Measurements from ENCODE around the gene BUD23. TPM values are rescaled to one million over a fixed set of nuclear protein-coding genes. Genes with fewer than 3 reads are reported as not detected.

Gene BUD23
- total and polyA plus RNA-seq, 2 experiments from 2014 or later = 62.1 to 117 TPM

DNA sequence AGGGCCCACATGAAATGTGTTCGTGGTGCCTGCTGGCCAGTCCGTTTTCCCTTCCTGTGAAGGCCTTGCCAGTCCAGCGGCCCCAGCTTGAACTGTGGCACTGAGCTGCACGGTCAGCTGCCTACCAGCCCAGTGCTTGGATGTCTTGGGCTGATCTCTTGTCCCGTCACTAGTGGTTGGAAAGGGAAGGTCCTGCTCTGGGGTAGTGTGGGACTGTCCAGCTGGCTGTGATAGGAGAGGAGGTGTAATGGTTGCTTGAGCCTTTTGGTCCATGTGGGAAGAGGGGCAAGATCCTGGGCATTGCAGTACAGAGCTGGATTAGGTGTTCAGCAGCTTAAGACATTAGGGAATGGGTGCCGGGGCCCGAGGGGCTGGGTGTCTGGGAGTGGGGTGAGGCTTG lies 15.0 kb downstream of the BUD23 start (continued):
- TF ChIP-seq JUNB (IDR thresholded peaks at IDR 0.05; ENCODE audit: unreplicated experiment) (no peak), NANOG (IDR thresholded peaks at IDR 0.05; ENCODE audit: borderline replicate concordance) (no peak), POLR2AphosphoS5 (IDR thresholded peaks at IDR 0.05; ENCODE audit: low read depth) (no peak), EZH2phosphoT487 (IDR thresholded peaks at IDR 0.05; ENCODE audit: unreplicated experiment) (no peak), STAT1 (IDR thresholded peaks at IDR 0.05; ENCODE audit: unreplicated experiment) (no peak)

DNA sequence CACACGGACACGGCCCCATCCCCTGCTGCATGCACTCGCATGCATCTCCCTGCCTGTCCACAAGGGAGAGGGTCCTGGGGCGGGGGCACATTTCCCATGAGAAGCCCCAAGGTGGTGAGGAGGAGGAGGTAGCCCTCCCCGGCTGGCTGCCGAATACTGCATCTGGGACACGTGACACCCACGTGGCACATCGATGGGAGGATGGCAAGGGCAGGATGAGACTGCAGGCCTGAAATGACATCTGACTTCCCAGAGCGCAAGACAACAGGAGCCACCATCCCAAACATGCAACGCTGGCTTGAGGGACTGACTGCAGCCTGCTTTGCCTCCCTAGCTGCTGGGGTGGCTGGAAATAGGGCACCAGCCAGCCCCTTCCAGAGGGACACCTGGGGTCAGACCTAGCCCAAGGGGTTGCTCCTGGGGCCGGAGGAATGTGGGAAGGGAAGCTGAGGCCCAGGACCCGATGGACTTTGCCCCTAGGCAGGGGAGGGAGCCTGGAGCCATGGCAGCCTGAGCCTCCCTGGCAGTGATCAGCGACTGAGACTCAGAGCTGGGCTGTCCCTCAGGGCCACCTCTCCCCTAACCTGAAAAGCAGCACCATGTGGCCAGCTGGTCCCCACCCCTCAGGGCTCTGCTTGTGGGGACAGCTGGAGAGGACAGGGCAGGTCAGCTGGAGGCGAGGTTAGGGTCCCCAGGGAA lies 16.1 kb downstream of the BUD23 start:
- Histone ChIP-seq H3K4me2 (no peak overlapping the region), H3K27ac (ENCODE audit: low read depth) (no peak overlapping the region), H3F3A (replicated peaks; ENCODE audit: low read depth) (0 out of 2 replicates have a peak, but pooled peaks cover 8% of the 10 kb centered on the region), H3K79me2 (replicated peaks; ENCODE audit: insufficient read depth) (no peaks in the 10 kb centered on the region), H3K36me3 (ENCODE audit: insufficient read depth) (peaks cover 16% of the 10 kb centered on the region), H3K4me3 (no peak overlapping the region), H4K20me1 (replicated peaks; ENCODE audit: insufficient read depth) (peaks cover 8% of the 10 kb centered on the region), H3K4me1 (ENCODE audit: insufficient read depth) (peaks cover 7% of the 10 kb centered on the region), H3K27me3 (ENCODE audit: insufficient read depth) (no peaks in the 10 kb centered on the region), H2AFZ (no peak overlapping the region), H3K9me2 (ENCODE audit: insufficient read depth) (no peaks in the 10 kb centered on the region)
- DNase-seq (ENCODE audit: low spot score) (no peak), ATAC-seq (no peak)
- Mint-ChIP-seq H3K27me3 (ENCODE audit: insufficient read depth, low read depth, poor library complexity) (peaks cover 18% of the 10 kb centered on the region), H3K27ac (no peak overlapping the region), H3K4me3 (no peak overlapping the region), H3K36me3 (ENCODE audit: low read depth) (peaks cover 53% of the 10 kb centered on the region), H3K9me3 (no peaks in the 10 kb centered on the region; the same call in 2 of the 3 replicates), H3K4me1 (peaks cover 22% of the 10 kb centered on the region)
- TF ChIP-seq, protein P1, sequence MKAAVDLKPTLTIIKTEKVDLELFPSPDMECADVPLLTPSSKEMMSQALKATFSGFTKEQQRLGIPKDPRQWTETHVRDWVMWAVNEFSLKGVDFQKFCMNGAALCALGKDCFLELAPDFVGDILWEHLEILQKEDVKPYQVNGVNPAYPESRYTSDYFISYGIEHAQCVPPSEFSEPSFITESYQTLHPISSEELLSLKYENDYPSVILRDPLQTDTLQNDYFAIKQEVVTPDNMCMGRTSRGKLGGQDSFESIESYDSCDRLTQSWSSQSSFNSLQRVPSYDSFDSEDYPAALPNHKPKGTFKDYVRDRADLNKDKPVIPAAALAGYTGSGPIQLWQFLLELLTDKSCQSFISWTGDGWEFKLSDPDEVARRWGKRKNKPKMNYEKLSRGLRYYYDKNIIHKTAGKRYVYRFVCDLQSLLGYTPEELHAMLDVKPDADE (IDR thresholded peaks at IDR 0.05) = no peak
- TF ChIP-seq JUNB (IDR thresholded peaks at IDR 0.05; ENCODE audit: unreplicated experiment) = no peak
- TF ChIP-seq STAT1 (IDR thresholded peaks at IDR 0.05; ENCODE audit: unreplicated experiment) = no peak
- TF ChIP-seq EZH2phosphoT487 (IDR thresholded peaks at IDR 0.05; ENCODE audit: unreplicated experiment) = no peak
- TF ChIP-seq, protein P2, sequence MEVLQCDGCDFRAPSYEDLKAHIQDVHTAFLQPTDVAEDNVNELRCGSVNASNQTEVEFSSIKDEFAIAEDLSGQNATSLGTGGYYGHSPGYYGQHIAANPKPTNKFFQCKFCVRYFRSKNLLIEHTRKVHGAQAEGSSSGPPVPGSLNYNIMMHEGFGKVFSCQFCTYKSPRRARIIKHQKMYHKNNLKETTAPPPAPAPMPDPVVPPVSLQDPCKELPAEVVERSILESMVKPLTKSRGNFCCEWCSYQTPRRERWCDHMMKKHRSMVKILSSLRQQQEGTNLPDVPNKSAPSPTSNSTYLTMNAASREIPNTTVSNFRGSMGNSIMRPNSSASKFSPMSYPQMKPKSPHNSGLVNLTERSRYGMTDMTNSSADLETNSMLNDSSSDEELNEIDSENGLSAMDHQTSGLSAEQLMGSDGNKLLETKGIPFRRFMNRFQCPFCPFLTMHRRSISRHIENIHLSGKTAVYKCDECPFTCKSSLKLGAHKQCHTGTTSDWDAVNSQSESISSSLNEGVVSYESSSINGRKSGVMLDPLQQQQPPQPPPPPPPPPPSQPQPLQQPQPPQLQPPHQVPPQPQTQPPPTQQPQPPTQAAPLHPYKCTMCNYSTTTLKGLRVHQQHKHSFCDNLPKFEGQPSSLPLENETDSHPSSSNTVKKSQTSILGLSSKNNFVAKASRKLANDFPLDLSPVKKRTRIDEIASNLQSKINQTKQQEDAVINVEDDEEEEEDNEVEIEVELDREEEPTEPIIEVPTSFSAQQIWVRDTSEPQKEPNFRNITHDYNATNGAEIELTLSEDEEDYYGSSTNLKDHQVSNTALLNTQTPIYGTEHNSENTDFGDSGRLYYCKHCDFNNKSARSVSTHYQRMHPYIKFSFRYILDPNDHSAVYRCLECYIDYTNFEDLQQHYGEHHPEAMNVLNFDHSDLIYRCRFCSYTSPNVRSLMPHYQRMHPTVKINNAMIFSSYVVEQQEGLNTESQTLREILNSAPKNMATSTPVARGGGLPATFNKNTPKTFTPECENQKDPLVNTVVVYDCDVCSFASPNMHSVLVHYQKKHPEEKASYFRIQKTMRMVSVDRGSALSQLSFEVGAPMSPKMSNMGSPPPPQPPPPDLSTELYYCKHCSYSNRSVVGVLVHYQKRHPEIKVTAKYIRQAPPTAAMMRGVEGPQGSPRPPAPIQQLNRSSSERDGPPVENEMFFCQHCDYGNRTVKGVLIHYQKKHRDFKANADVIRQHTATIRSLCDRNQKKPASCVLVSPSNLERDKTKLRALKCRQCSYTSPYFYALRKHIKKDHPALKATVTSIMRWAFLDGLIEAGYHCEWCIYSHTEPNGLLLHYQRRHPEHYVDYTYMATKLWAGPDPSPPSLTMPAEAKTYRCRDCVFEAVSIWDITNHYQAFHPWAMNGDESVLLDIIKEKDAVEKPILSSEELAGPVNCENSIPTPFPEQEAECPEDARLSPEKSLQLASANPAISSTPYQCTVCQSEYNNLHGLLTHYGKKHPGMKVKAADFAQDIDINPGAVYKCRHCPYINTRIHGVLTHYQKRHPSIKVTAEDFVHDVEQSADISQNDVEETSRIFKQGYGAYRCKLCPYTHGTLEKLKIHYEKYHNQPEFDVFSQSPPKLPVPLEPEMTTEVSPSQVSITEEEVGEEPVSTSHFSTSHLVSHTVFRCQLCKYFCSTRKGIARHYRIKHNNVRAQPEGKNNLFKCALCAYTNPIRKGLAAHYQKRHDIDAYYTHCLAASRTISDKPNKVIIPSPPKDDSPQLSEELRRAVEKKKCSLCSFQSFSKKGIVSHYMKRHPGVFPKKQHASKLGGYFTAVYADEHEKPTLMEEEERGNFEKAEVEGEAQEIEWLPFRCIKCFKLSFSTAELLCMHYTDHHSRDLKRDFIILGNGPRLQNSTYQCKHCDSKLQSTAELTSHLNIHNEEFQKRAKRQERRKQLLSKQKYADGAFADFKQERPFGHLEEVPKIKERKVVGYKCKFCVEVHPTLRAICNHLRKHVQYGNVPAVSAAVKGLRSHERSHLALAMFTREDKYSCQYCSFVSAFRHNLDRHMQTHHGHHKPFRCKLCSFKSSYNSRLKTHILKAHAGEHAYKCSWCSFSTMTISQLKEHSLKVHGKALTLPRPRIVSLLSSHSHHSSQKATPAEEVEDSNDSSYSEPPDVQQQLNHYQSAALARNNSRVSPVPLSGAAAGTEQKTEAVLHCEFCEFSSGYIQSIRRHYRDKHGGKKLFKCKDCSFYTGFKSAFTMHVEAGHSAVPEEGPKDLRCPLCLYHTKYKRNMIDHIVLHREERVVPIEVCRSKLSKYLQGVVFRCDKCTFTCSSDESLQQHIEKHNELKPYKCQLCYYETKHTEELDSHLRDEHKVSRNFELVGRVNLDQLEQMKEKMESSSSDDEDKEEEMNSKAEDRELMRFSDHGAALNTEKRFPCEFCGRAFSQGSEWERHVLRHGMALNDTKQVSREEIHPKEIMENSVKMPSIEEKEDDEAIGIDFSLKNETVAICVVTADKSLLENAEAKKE (CRISPR knock-in tag; IDR thresholded peaks at IDR 0.05) = no peak
- no peak for TF ChIP-seq CREB1 (CRISPR knock-in tag; IDR thresholded peaks at IDR 0.05; ENCODE audit: low read depth)
- no peak for TF ChIP-seq NANOG (IDR thresholded peaks at IDR 0.05; ENCODE audit: borderline replicate concordance)
- TF ChIP-seq ZNF331 (CRISPR knock-in tag; IDR thresholded peaks at IDR 0.05; ENCODE audit: low read depth) = no peak
- TF ChIP-seq, protein P3, sequence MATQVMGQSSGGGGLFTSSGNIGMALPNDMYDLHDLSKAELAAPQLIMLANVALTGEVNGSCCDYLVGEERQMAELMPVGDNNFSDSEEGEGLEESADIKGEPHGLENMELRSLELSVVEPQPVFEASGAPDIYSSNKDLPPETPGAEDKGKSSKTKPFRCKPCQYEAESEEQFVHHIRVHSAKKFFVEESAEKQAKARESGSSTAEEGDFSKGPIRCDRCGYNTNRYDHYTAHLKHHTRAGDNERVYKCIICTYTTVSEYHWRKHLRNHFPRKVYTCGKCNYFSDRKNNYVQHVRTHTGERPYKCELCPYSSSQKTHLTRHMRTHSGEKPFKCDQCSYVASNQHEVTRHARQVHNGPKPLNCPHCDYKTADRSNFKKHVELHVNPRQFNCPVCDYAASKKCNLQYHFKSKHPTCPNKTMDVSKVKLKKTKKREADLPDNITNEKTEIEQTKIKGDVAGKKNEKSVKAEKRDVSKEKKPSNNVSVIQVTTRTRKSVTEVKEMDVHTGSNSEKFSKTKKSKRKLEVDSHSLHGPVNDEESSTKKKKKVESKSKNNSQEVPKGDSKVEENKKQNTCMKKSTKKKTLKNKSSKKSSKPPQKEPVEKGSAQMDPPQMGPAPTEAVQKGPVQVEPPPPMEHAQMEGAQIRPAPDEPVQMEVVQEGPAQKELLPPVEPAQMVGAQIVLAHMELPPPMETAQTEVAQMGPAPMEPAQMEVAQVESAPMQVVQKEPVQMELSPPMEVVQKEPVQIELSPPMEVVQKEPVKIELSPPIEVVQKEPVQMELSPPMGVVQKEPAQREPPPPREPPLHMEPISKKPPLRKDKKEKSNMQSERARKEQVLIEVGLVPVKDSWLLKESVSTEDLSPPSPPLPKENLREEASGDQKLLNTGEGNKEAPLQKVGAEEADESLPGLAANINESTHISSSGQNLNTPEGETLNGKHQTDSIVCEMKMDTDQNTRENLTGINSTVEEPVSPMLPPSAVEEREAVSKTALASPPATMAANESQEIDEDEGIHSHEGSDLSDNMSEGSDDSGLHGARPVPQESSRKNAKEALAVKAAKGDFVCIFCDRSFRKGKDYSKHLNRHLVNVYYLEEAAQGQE (IDR thresholded peaks at IDR 0.05; ENCODE audit: unreplicated experiment) = no peak
- TF ChIP-seq, protein P4, sequence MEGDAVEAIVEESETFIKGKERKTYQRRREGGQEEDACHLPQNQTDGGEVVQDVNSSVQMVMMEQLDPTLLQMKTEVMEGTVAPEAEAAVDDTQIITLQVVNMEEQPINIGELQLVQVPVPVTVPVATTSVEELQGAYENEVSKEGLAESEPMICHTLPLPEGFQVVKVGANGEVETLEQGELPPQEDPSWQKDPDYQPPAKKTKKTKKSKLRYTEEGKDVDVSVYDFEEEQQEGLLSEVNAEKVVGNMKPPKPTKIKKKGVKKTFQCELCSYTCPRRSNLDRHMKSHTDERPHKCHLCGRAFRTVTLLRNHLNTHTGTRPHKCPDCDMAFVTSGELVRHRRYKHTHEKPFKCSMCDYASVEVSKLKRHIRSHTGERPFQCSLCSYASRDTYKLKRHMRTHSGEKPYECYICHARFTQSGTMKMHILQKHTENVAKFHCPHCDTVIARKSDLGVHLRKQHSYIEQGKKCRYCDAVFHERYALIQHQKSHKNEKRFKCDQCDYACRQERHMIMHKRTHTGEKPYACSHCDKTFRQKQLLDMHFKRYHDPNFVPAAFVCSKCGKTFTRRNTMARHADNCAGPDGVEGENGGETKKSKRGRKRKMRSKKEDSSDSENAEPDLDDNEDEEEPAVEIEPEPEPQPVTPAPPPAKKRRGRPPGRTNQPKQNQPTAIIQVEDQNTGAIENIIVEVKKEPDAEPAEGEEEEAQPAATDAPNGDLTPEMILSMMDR (conservative IDR thresholded peaks at IDR 0.05; ENCODE audit: low read depth in 2 of 2) = no peak
- no peak for TF ChIP-seq EZH2 (IDR thresholded peaks at IDR 0.05; ENCODE audit: low read depth, unreplicated experiment)

Data from GM23338 (cell line).